ENCODE results near the gene SPRYD4. TPM values are rescaled to one million over a fixed set of nuclear protein-coding genes. Genes with fewer than 3 reads are reported as not detected.

SPRYD4 gene
- total and polyA plus RNA-seq, 9 of the 15 experiments (the other 6 are each of a cell fraction or from before 2014, with no cell fraction given), result 1.8 to 4.7 (median 2.8) TPM

DNA sequence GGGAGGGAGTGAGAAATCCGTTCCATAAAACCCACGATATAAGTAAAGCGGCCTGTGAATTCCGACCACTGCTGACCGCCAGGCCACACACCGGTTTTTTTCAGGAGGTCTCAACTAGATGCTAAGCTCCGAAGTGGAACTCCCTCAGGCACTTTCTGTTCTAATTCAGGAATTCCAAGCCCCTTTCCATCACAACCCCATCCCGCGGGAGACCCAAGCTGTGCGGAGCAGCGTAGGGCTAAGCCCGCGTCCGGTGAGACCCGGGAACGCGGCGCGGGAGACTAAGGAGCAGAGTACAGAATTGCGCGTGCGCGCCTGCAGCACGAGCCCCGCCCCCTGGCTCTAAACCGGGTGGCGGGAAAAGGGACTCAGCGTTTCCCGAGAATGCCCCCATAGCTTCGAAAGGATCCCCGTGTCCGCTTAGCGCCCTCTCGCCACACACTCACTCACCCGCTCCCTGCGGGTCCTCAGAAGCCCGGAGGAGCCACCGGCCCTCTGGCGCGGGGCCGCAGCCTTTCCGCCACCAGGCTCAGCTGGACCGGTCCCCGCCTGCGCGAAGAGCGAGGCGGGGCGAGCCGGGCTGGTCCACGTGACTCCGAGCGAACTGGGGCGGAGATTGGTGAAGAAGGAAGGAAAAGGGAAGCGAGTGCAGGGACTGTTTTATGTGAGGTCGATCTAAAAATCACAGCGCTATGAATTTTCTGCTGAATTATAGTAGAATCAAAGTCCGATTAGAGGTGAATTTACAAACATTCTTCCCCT lies 19.3 kb upstream of the SPRYD4 start, which contains the start of gene TIMELESS (continued):
- TF ChIP-seq, protein P1, sequence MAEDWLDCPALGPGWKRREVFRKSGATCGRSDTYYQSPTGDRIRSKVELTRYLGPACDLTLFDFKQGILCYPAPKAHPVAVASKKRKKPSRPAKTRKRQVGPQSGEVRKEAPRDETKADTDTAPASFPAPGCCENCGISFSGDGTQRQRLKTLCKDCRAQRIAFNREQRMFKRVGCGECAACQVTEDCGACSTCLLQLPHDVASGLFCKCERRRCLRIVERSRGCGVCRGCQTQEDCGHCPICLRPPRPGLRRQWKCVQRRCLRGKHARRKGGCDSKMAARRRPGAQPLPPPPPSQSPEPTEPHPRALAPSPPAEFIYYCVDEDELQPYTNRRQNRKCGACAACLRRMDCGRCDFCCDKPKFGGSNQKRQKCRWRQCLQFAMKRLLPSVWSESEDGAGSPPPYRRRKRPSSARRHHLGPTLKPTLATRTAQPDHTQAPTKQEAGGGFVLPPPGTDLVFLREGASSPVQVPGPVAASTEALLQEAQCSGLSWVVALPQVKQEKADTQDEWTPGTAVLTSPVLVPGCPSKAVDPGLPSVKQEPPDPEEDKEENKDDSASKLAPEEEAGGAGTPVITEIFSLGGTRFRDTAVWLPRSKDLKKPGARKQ (CRISPR knock-in tag; IDR thresholded peaks at IDR 0.05), result no peak
- no peak for TF ChIP-seq ZFP36 (IDR thresholded peaks at IDR 0.05; ENCODE audit: low read depth, low read length, partially characterized antibody)
- no peak for TF ChIP-seq ZNF436 (CRISPR knock-in tag; IDR thresholded peaks at IDR 0.05)
- TF ChIP-seq ZNF696 (CRISPR knock-in tag; conservative IDR thresholded peaks at IDR 0.05), result no peak
- TF ChIP-seq NELFE (IDR thresholded peaks at IDR 0.05; ENCODE audit: insufficient read depth, insufficient read length), result no peak
- TF ChIP-seq CTCF (IDR thresholded peaks at IDR 0.05 in 2 of 3, conservative IDR thresholded peaks at IDR 0.05 in 1 of 3; ENCODE audit: insufficient read depth in 2 of 3, low read depth in 1 of 3, low read length in 3 of 3), result 0 out of 6 replicates have a peak, but pooled peaks of 1 of the 3 experiments have one; percentile 15
- no peak for TF ChIP-seq HMG20B (CRISPR knock-in tag; IDR thresholded peaks at IDR 0.05)
- no peak for TF ChIP-seq KHSRP (IDR thresholded peaks at IDR 0.05)
- no peak for TF ChIP-seq ZFP91 (CRISPR knock-in tag; IDR thresholded peaks at IDR 0.05)
- TF ChIP-seq CREB1 (IDR thresholded peaks at IDR 0.05), result peak; percentile 23; the same call in 1 of the 2 replicates
- TF ChIP-seq CREB1 (CRISPR knock-in tag; IDR thresholded peaks at IDR 0.05), result peak; percentile 45; the same call in 1 of the 2 replicates
- TF ChIP-seq NFRKB (IDR thresholded peaks at IDR 0.05; ENCODE audit: low read depth), result 0 out of 2 replicates have a peak, but pooled peaks have one; percentile 64
- no peak for TF ChIP-seq ZNF146 (CRISPR knock-in tag; IDR thresholded peaks at IDR 0.05; ENCODE audit: unreplicated experiment)
- TF ChIP-seq, protein P2, sequence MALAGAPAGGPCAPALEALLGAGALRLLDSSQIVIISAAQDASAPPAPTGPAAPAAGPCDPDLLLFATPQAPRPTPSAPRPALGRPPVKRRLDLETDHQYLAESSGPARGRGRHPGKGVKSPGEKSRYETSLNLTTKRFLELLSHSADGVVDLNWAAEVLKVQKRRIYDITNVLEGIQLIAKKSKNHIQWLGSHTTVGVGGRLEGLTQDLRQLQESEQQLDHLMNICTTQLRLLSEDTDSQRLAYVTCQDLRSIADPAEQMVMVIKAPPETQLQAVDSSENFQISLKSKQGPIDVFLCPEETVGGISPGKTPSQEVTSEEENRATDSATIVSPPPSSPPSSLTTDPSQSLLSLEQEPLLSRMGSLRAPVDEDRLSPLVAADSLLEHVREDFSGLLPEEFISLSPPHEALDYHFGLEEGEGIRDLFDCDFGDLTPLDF (CRISPR knock-in tag; IDR thresholded peaks at IDR 0.05), result peak; percentile 99
- peak; percentile 55 for TF ChIP-seq EGR1 (conservative IDR thresholded peaks at IDR 0.05)
- no peak for TF ChIP-seq ZNF124 (CRISPR knock-in tag; IDR thresholded peaks at IDR 0.05)
- TF ChIP-seq, protein P3, sequence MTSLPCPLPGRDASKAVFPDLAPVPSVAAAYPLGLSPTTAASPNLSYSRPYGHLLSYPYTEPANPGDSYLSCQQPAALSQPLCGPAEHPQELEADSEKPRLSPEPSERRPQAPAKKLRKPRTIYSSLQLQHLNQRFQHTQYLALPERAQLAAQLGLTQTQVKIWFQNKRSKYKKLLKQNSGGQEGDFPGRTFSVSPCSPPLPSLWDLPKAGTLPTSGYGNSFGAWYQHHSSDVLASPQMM (CRISPR knock-in tag; IDR thresholded peaks at IDR 0.05), result no peak
- TF ChIP-seq, protein P4, sequence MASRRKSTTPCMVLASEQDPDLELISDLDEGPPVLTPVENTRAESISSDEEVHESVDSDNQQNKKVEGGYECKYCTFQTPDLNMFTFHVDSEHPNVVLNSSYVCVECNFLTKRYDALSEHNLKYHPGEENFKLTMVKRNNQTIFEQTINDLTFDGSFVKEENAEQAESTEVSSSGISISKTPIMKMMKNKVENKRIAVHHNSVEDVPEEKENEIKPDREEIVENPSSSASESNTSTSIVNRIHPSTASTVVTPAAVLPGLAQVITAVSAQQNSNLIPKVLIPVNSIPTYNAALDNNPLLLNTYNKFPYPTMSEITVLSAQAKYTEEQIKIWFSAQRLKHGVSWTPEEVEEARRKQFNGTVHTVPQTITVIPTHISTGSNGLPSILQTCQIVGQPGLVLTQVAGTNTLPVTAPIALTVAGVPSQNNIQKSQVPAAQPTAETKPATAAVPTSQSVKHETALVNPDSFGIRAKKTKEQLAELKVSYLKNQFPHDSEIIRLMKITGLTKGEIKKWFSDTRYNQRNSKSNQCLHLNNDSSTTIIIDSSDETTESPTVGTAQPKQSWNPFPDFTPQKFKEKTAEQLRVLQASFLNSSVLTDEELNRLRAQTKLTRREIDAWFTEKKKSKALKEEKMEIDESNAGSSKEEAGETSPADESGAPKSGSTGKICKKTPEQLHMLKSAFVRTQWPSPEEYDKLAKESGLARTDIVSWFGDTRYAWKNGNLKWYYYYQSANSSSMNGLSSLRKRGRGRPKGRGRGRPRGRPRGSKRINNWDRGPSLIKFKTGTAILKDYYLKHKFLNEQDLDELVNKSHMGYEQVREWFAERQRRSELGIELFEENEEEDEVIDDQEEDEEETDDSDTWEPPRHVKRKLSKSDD (conservative IDR thresholded peaks at IDR 0.05; ENCODE audit: low read length), result no peak
- no peak for TF ChIP-seq GTF2A2 (tag; IDR thresholded peaks at IDR 0.05)

Measured in K562 (cell line).